ENCODE data around the gene TMA7. TPM values are rescaled to one million over a fixed set of nuclear protein-coding genes. Genes with fewer than 3 reads are reported as not detected.

TMA7 gene
- total and polyA plus RNA-seq, 4 donors = 75.2 to 241 (median 113) TPM

- H3K27me3 ChIP-seq (ENCODE audit: control insufficient read depth in 4 of 4, insufficient read depth in 4 of 4, low read length in 3 of 4) = no peaks in the 10 kb centered on the region
- DNase-seq (ENCODE audit: low spot score) = no peak
- no peaks in the 10 kb centered on the region for H3K36me3 ChIP-seq (ENCODE audit: control insufficient read depth in 4 of 4, insufficient read depth in 3 of 4, low read depth in 1 of 4, low read length in 3 of 4)
- H3K4me1 ChIP-seq (ENCODE audit: control insufficient read depth in 4 of 4, insufficient read depth in 4 of 4, low read length in 3 of 4) = peaks cover 5 to 12% (median 9%) of the 10 kb centered on the region in 4 donors
- no peak overlapping the region for H3K9ac ChIP-seq (ENCODE audit: low read depth in 1 of 2, low read length in 2 of 2)
- no peak overlapping the region for H3K4me3 ChIP-seq (ENCODE audit: low read depth in 1 of 3, low read length in 3 of 3)
- no peak for TF ChIP-seq YY1 (IDR thresholded peaks at IDR 0.05)
- no peak for TF ChIP-seq JUND (IDR thresholded peaks at IDR 0.05)
- no peak for TF ChIP-seq MAX (IDR thresholded peaks at IDR 0.05)
- TF ChIP-seq TAF1 (conservative IDR thresholded peaks at IDR 0.05) = no peak
- TF ChIP-seq CTCF (IDR thresholded peaks at IDR 0.05; ENCODE audit: low read depth, low read length, missing input control) = no peak
- no peak for TF ChIP-seq ATF3 (IDR thresholded peaks at IDR 0.05)
- no peak for TF ChIP-seq NR2F2 (IDR thresholded peaks at IDR 0.05)
- TF ChIP-seq REST (IDR thresholded peaks at IDR 0.05) = no peak
- TF ChIP-seq FOXA1 (IDR thresholded peaks at IDR 0.05) = no peak
- TF ChIP-seq HNF4A (conservative IDR thresholded peaks at IDR 0.05) = no peak
- TF ChIP-seq RAD21 (IDR thresholded peaks at IDR 0.05) = no peak
- TF ChIP-seq GABPA (IDR thresholded peaks at IDR 0.05 in 1 of 2, conservative IDR thresholded peaks at IDR 0.05 in 1 of 2) = no peak
- TF ChIP-seq EGR1 (IDR thresholded peaks at IDR 0.05; ENCODE audit: low read depth in 2 of 2) = no peak
- 94% methylated on average over 9 of the region's 9 CpGs for WGBS
- no peak overlapping the region for H3K27ac ChIP-seq (ENCODE audit: low read depth in 1 of 2, low read length in 2 of 2)
- no peaks in the 10 kb centered on the region for H3K9me3 ChIP-seq (ENCODE audit: control insufficient read depth in 4 of 4, low read length in 3 of 4)
Measured at GRCh38 chr3:48476426-48477053, 36.5 kb downstream of the TMA7 start.

GRCh38 chr3:48477959-48478520 lies 38.0 kb downstream of the TMA7 start:
- no peaks in the 10 kb centered on the region for H3K9me3 ChIP-seq (ENCODE audit: control insufficient read depth in 4 of 4, low read length in 3 of 4)
- no peaks in the 10 kb centered on the region for H3K36me3 ChIP-seq (ENCODE audit: control insufficient read depth in 4 of 4, insufficient read depth in 3 of 4, low read depth in 1 of 4, low read length in 3 of 4)
- DNase-seq (ENCODE audit: low spot score) = no peak
- H3K4me3 ChIP-seq (ENCODE audit: low read depth in 1 of 3, low read length in 3 of 3) = no peak overlapping the region
- H3K4me1 ChIP-seq (ENCODE audit: control insufficient read depth in 4 of 4, insufficient read depth in 4 of 4, low read length in 3 of 4) = peaks cover 2 to 7% (median 5%) of the 10 kb centered on the region in 4 donors
- H3K9ac ChIP-seq (ENCODE audit: low read depth in 1 of 2, low read length in 2 of 2) = no peak overlapping the region
- H3K27me3 ChIP-seq (ENCODE audit: control insufficient read depth in 4 of 4, insufficient read depth in 4 of 4, low read length in 3 of 4) = no peaks in the 10 kb centered on the region
- 87% methylated on average over 9 of the region's 9 CpGs for WGBS
- H3K27ac ChIP-seq (ENCODE audit: low read depth in 1 of 2, low read length in 2 of 2) = peak overlapping the region in 1 of 2 donors; percentile 46
- TF ChIP-seq REST (IDR thresholded peaks at IDR 0.05) (no peak), HNF4A (conservative IDR thresholded peaks at IDR 0.05) (no peak), RAD21 (IDR thresholded peaks at IDR 0.05) (no peak), JUND (IDR thresholded peaks at IDR 0.05) (no peak), ATF3 (IDR thresholded peaks at IDR 0.05) (no peak), MAX (IDR thresholded peaks at IDR 0.05) (no peak), EGR1 (IDR thresholded peaks at IDR 0.05; ENCODE audit: low read depth in 2 of 2) (no peak), HNF4G (IDR thresholded peaks at IDR 0.05) (no peak), ZBTB33 (IDR thresholded peaks at IDR 0.05) (no peak), GABPA (IDR thresholded peaks at IDR 0.05 in 1 of 2, conservative IDR thresholded peaks at IDR 0.05 in 1 of 2) (no peak), RXRA (IDR thresholded peaks at IDR 0.05) (no peak), TAF1 (conservative IDR thresholded peaks at IDR 0.05) (no peak), FOXA2 (IDR thresholded peaks at IDR 0.05) (no peak), SP1 (IDR thresholded peaks at IDR 0.05) (no peak), YY1 (IDR thresholded peaks at IDR 0.05) (no peak), FOXA1 (IDR thresholded peaks at IDR 0.05) (no peak)

All from liver (tissue), 9 donors.